Hepatic stellate cell (primary cell): Measurements from ENCODE around the gene CNOT4.
A peak's percentile ranks its signal among the peaks of the same experiment; 100 is the strongest.
"Not testable (repeated sequence)": the region's sequence is repeated elsewhere in the genome, so short reads cannot be mapped to it uniquely, and the experiment has no call there.

Experiments used
- DNase-seq: peaks from one replicate; pipeline ENCODE4 v3.0.0; 2011; ENCODE audit warnings: low spot score

The CNOT4 gene

GRCh38 chr7:135364206-135364605, 145.7 kb downstream of the CNOT4 start:
- no peak for DNase-seq

- DNase-seq, result no peak
Observed at GRCh38 chr7:135362871-135363270, 147.0 kb downstream of the CNOT4 start.

- DNase-seq, result no peak
Observed at GRCh38 chr7:135361788-135362187, 148.1 kb downstream of the CNOT4 start.

GRCh38 chr7:135359615-135360014, 150.3 kb downstream of the CNOT4 start:
- no peak for DNase-seq

GRCh38 chr7:135355377-135356048, 154.4 kb downstream of the CNOT4 start:
- DNase-seq, result no peak

GRCh38 chr7:135353832-135354231, 156.1 kb downstream of the CNOT4 start:
- no peak for DNase-seq

- DNase-seq, result no peak
Observed at GRCh38 chr7:135352285-135352684, 157.6 kb downstream of the CNOT4 start.

GRCh38 chr7:135351070-135351469, 158.8 kb downstream of the CNOT4 start:
- not testable (repeated sequence) for DNase-seq

- DNase-seq, result no peak
Observed at GRCh38 chr7:135349746-135350145, 160.2 kb downstream of the CNOT4 start.

- DNase-seq, result no peak
Observed at GRCh38 chr7:135348493-135348892, 161.4 kb downstream of the CNOT4 start.

- DNase-seq, result no peak
Observed at GRCh38 chr7:135343361-135343760, 166.5 kb downstream of the CNOT4 start.

- DNase-seq, result no peak
Observed at GRCh38 chr7:135342887-135343286, 167.0 kb downstream of the CNOT4 start.

- DNase-seq, result no peak
Observed at GRCh38 chr7:135341049-135341448, 168.9 kb downstream of the CNOT4 start.

GRCh38 chr7:135337977-135338550, 171.8 kb downstream of the CNOT4 start:
- no peak for DNase-seq

GRCh38 chr7:135337506-135337905, 172.4 kb downstream of the CNOT4 start:
- no peak for DNase-seq

- peak; percentile 30 for DNase-seq
Observed at GRCh38 chr7:135335628-135336139, 174.2 kb downstream of the CNOT4 start.

- DNase-seq, result no peak
Observed at GRCh38 chr7:135334830-135335543, 174.9 kb downstream of the CNOT4 start.

- DNase-seq, result no peak
Observed at GRCh38 chr7:135333946-135334345, 176.0 kb downstream of the CNOT4 start.

- no peak for DNase-seq
Observed at GRCh38 chr7:135333200-135333599, 176.7 kb downstream of the CNOT4 start.

- no peak for DNase-seq
Observed at GRCh38 chr7:135330088-135330487, 179.8 kb downstream of the CNOT4 start.

GRCh38 chr7:135328526-135328925, 181.4 kb downstream of the CNOT4 start:
- DNase-seq, result no peak

GRCh38 chr7:135328053-135328452, 181.8 kb downstream of the CNOT4 start:
- DNase-seq, result no peak

GRCh38 chr7:135327458-135327857, 182.4 kb downstream of the CNOT4 start:
- no peak for DNase-seq
